Parathyroid adenoma (tissue), 2 donors: ENCODE measurements around the gene PRKG1.

Experiments
- H2AFZ ChIP-seq: fragments of 300-600 bp; sonication (generic); one replicate; pipeline ENCODE4 v1.7.0; 2017; ENCODE audit warnings: antibody characterized with exemption, mild to moderate bottlenecking
- H3K27ac ChIP-seq: fragments of 300-600 bp; sonication (generic); one replicate; pipeline ENCODE4 v1.7.0; 2017
- H3K27me3 ChIP-seq: fragments of 300-600 bp; sonication (generic); one replicate; pipeline ENCODE4 v1.7.0; 2017; ENCODE audit warnings: low read length; ENCODE audit not compliant: control insufficient read depth, insufficient read depth
- H3K36me3 ChIP-seq: fragments of 300-600 bp; sonication (generic); one replicate; pipeline ENCODE4 v1.7.0; 2017; ENCODE audit warnings: low read length; ENCODE audit not compliant: control insufficient read depth, insufficient read depth
- H3K4me1 ChIP-seq: fragments of 300-600 bp; sonication (generic); one replicate; pipeline ENCODE4 v1.7.0; 2017; ENCODE audit warnings: control low read depth
- H3K4me2 ChIP-seq: fragments of 300-600 bp; sonication (generic); one replicate; pipeline ENCODE4 v1.7.0; 2017; ENCODE audit warnings: low read length
- H3K4me3 ChIP-seq: fragments of 300-600 bp; sonication (generic); one replicate; pipeline ENCODE4 v1.7.0; 2017; ENCODE audit warnings: low read depth, low read length
- H3K79me2 ChIP-seq: fragments of 300-600 bp; sonication (generic); one replicate; pipeline ENCODE4 v1.7.0; 2017; ENCODE audit warnings: control low read depth
- H3K9ac ChIP-seq: fragments of 300-600 bp; sonication (generic); one replicate; pipeline ENCODE4 v1.7.0; 2017; ENCODE audit warnings: mild to moderate bottlenecking
- H3K9me3 ChIP-seq: fragments of 300-600 bp; sonication (generic); one replicate; pipeline ENCODE4 v1.7.0; 2017; ENCODE audit warnings: low read length; ENCODE audit not compliant: control insufficient read depth
- CTCF ChIP-seq: fragments of 300-600 bp; sonication (generic); IDR thresholded peaks from one replicate; pipeline ENCODE4 v1.7.0; 2017; ENCODE audit warnings: antibody characterized with exemption, mild to moderate bottlenecking
- donor health status: primary hyperparathyroidism.

Gene PRKG1

GRCh38 chr10:51117794-51118193, 43.5 kb downstream of the PRKG1 start:
- H3K4me1 ChIP-seq = no peaks in the 10 kb centered on the region

GRCh38 chr10:51119441-51119840, 45.2 kb downstream of the PRKG1 start:
- H3K79me2 ChIP-seq = peaks cover 4% of the 10 kb centered on the region
- no peak overlapping the region for H2AFZ ChIP-seq

More at GRCh38 chr10:51117794-51118193, 43.5 kb downstream of the PRKG1 start:
- Histone ChIP-seq H3K9ac (no peak overlapping the region), H3K27me3 (no peaks in the 10 kb centered on the region), H3K27ac (no peak overlapping the region), H3K4me3 (no peak overlapping the region), H3K36me3 (no peaks in the 10 kb centered on the region), H2AFZ (no peak overlapping the region), H3K4me2 (no peak overlapping the region), H3K79me2 (peaks cover 4% of the 10 kb centered on the region), H3K9me3 (no peaks in the 10 kb centered on the region)
- TF ChIP-seq CTCF = no peak

GRCh38 chr10:51121861-51122260, 47.6 kb downstream of the PRKG1 start:
- Histone ChIP-seq H3K27ac (no peak overlapping the region), H2AFZ (no peak overlapping the region), H3K4me3 (no peak overlapping the region)

More at GRCh38 chr10:51119441-51119840, 45.2 kb downstream of the PRKG1 start:
- H3K4me3 ChIP-seq = no peak overlapping the region
- no peaks in the 10 kb centered on the region for H3K9me3 ChIP-seq
- no peak overlapping the region for H3K4me2 ChIP-seq
- no peaks in the 10 kb centered on the region for H3K27me3 ChIP-seq
- no peak overlapping the region for H3K27ac ChIP-seq
- TF ChIP-seq CTCF = no peak
- no peaks in the 10 kb centered on the region for H3K4me1 ChIP-seq
- H3K9ac ChIP-seq = no peak overlapping the region
- H3K36me3 ChIP-seq = no peaks in the 10 kb centered on the region

GRCh38 chr10:51124852-51125251, 50.6 kb downstream of the PRKG1 start:
- Histone ChIP-seq H2AFZ (no peak overlapping the region), H3K4me1 (no peaks in the 10 kb centered on the region), H3K27ac (no peak overlapping the region), H3K4me2 (no peak overlapping the region), H3K9me3 (no peaks in the 10 kb centered on the region), H3K27me3 (no peaks in the 10 kb centered on the region), H3K36me3 (no peaks in the 10 kb centered on the region), H3K9ac (no peak overlapping the region), H3K79me2 (peaks cover 5% of the 10 kb centered on the region), H3K4me3 (no peak overlapping the region)
- no peak for TF ChIP-seq CTCF

More at GRCh38 chr10:51121861-51122260, 47.6 kb downstream of the PRKG1 start:
- Histone ChIP-seq H3K79me2 (peaks cover 3% of the 10 kb centered on the region), H3K27me3 (no peaks in the 10 kb centered on the region), H3K4me2 (no peak overlapping the region), H3K9ac (no peak overlapping the region), H3K4me1 (no peaks in the 10 kb centered on the region), H3K9me3 (no peaks in the 10 kb centered on the region), H3K36me3 (no peaks in the 10 kb centered on the region)
- TF ChIP-seq CTCF = no peak

GRCh38 chr10:51125518-51125917, 51.2 kb downstream of the PRKG1 start:
- no peak overlapping the region for H3K9ac ChIP-seq
- no peak for TF ChIP-seq CTCF
- H3K36me3 ChIP-seq = no peaks in the 10 kb centered on the region
- no peak overlapping the region for H3K4me2 ChIP-seq
- H3K4me3 ChIP-seq = no peak overlapping the region
- H3K9me3 ChIP-seq = no peaks in the 10 kb centered on the region
- no peaks in the 10 kb centered on the region for H3K4me1 ChIP-seq
- no peaks in the 10 kb centered on the region for H3K27me3 ChIP-seq
- no peak overlapping the region for H3K27ac ChIP-seq
- peaks cover 5% of the 10 kb centered on the region for H3K79me2 ChIP-seq
- H2AFZ ChIP-seq = no peak overlapping the region
